NCI-H82 (cell line): ENCODE data around the gene MROH2A.
"Not testable (repeated sequence)": the region's sequence is repeated elsewhere in the genome, so short reads cannot be mapped to it uniquely, and the experiment has no call there.

ENCODE experiments used
- DNase-seq: peaks from one replicate; lab custom pipeline; 2025; lab: John Stamatoyannopoulos, UW

The MROH2A gene

GRCh38 chr2:233778030-233778429 is at the start of gene MROH2A:
Gene MROH2A, plus strand, starts transcription at chr2:233778330. Its CDS starts 1,029 bp downstream, at chr2:233779359.
- no peak for DNase-seq

- no peak for DNase-seq
Measured at GRCh38 chr2:233728723-233729301, 49.3 kb upstream of the MROH2A start, which contains the start of gene UGT1A3. Gene UGT1A3, plus strand, starts transcription at chr2:233729042. Its CDS starts 85 bp downstream, at chr2:233729127.

DNA sequence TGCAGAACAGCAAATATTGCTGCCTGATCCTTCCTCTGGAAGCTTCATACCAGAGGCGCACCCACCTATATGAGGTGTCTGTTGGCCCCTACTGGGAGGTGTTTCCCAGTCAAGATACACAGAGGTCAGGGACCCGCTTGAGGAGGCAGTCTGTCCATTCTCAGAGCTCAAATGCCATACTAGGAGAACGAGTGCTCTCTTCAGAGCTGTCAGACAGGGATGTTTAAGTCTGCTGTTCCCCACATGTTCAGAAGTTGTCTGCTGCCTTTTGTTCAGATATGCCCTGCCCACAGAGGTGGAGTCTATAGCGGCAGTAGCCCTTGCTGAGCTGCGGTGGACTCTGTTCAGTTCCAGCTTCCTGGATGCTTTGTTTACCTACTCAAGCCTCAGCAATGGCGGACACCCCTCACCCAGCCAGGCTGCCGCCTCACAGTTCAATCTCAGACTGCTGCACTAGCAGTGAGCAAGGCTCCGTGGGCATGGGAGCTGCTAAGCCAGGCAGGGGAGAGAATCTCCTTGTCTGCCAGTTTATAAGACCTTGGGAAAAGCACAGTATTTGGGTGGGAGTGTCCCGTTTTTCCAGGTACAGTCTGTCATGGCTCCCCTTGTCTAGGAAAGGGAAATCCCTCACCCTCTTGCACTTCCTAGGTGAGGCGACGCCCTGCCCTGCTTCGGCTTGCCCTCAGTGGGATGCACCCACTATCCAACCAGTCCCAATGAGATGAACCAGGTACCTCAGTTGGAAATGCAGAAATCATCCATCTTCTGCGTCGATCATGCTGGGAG is 41.1 kb upstream of the MROH2A start:
- not testable (repeated sequence) for DNase-seq

GRCh38 chr2:233740870-233741269 is 37.3 kb upstream of the MROH2A start:
- no peak for DNase-seq

DNA sequence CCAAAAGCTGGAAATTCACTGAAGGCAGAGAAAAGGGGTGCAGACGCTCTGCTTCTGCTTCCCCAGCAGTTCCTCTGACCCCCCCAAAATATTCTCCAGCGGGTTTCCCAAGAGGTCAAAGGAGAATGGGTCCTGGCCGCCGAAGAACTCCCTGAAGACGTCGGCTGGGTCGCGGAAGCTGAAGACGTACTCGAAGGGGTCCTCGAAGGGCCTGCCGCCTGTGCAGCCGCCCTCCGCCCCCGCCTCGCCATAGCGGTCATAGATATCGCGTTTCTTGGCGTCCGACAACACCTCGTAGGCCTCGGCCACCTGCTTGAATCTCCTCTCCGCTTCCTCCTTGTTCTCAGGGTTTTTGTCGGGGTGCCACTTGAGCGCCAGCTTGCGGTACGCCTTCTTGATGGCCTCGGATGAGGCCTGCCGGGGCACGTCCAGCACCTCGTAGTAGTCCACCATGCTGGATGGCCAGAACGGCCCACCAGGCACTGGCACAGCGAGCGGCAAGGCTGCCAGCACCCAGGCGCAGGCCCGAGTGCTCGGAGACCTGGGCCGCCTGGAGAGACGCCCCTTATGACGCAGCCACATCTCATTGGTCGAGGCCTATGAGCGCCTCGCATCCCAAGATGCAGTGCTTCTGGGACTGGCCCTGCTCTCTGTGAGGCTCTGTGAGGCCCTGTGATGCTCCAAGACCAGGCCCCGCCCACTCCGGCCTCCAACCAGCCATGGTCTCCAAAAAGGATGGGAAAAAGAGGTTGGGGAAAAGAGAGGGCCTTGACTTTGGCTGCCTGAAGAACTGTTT is 34.5 kb upstream of the MROH2A start:
- DNase-seq: no peak

DNA sequence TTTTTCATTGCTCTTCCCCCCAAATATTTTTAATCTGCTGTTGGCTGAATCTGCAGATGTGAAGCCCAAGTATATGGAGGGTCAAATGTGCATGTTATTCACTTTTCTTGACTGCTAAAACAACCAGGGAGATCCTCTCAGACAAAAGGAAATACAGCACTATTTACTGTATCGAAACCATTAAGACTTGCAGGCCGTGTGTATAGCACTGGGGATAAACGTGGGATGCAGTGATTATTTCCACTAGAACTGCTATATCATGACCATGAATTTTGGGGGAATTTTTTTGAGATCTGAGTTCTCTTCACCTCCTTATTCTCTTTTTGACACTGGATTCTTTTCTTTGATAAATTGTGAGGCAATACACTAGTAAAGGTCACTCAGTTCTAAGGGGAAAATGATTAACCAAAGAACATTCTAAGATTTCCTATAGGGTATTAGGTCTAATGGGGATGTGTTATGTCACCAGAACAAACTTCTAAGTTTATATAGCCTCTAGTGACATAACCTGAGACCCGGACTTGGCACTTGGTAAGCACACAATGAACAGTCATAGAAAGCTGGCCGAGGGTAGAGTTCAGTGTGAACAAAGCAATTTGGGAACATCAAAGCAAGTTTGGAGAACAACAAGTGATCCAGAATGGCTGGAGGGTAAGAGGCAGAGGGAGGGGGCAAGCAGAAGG is 32.9 kb upstream of the MROH2A start:
- no peak for DNase-seq

GRCh38 chr2:233745838-233746237 is 32.3 kb upstream of the MROH2A start:
- DNase-seq: not testable (repeated sequence)

GRCh38 chr2:233746475-233747282 is 31.5 kb upstream of the MROH2A start:
- no peak for DNase-seq

DNA sequence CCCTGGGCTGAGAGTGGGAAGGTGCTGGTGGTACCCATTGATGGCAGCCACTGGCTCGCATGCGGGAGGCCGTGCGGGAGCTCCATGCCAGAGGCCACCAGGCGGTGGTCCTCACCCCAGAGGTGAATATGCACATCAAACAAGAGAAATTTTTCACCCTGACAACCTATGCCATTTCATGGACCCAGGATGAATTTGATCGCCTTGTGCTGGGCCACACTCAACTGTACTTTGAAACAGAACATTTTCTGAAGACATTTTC is 30.9 kb upstream of the MROH2A start:
- DNase-seq: no peak

DNA sequence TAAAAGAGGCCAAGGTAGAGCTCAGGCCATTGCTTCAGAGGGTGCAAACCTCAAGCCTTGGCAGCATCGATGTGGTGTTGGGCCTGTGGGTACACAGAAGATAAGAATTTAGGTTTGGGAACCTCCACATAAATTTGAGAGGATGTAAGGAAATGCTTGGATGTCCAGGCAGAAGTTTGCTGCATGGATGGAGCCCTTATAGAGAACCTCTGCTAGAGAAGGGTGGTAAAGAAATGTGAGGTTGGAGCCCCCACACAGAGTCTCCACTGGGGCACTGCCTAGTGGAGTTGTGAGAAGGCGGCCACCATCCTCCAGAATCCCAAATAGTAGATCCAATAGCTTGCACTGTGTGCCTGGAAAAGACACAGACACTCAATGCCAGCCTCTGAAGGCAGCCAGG is 27.4 kb upstream of the MROH2A start:
- peak; percentile 12 for DNase-seq

GRCh38 chr2:233751212-233752009 is 26.7 kb upstream of the MROH2A start:
- DNase-seq: not testable (repeated sequence)

DNA sequence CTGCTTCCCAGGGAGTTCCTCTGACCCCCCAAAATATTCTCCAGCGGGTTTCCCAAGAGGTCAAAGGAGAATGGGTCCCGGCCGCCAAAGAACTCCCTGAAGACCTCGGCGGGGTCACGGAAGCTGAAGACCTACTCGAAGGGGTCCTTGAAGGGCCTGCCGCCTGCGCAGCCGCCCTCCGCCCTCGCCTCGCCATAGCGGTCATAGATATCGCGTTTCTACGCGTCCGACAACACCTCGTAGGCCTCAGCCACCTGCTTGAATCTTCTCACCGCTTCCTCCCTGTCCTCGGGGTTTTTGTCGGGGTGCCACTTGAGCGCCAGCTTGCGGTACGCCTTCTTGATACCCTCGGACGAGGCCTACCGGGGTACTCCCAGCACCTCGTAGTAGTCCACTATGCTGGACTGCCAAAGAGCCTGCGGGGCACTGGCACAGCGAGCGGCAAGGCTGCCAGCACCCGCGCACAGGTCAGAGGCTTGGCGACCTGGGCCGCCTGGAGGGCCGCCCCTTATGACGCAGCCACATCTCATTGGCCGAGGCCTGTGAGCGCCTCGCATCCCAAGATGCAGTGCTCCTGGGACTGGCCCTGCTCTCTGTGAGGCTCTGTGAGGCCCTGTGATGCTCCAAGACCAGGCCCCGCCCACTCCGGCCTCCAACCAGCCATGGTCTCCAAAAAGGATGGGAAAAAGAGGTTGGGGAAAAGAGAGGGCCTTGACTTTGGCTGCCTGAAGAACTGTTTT is 23.1 kb upstream of the MROH2A start:
- DNase-seq: no peak

GRCh38 chr2:233756429-233757081 is 21.6 kb upstream of the MROH2A start:
- DNase-seq: no peak

DNA sequence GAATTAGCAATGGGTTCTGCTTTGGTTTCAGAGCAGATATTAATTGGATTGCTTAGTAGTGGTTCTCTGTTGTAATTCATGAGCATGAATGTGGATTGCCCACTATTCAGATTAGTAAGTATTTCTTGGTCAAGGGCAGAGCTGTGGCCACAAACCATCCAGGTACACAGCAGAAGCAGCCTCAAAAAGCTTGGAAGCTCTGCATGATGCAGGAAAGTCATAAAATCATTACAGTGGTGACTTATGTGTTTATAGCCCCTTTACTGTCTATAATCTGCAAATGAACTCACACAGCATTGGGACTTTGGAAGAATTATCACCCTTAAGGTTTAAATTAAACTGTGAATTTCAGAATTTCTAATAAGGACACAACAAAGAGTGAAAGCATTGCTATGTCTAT is 20.0 kb upstream of the MROH2A start:
- DNase-seq: no peak

DNA sequence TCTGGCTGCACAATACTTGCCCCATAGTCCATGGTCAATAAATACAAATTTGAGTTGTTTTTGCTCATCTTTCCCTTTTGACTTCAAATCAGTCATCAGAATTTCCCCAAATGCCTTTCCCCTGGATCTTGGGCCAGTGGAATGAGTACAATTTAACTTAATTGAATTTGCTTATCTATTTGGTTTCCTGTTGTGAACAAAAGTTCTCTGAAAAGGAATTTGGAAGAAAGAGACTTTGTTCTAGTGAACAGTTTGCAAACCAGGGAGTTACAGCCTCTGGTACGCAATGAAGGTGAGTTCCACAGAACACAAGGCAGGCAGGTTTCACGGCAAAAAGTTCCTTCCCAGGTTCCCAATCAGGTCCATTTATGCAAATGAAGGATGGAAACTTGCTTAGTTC is 19.3 kb upstream of the MROH2A start:
- DNase-seq: no peak

- DNase-seq: no peak
Measured at GRCh38 chr2:233760043-233760442, 18.1 kb upstream of the MROH2A start, which contains the start of gene UGT1A1. Gene UGT1A1, plus strand, starts transcription at chr2:233760270. Its CDS starts 18 bp downstream, at chr2:233760288.

GRCh38 chr2:233761040-233761769 is 16.9 kb upstream of the MROH2A start:
- DNase-seq: no peak

DNA sequence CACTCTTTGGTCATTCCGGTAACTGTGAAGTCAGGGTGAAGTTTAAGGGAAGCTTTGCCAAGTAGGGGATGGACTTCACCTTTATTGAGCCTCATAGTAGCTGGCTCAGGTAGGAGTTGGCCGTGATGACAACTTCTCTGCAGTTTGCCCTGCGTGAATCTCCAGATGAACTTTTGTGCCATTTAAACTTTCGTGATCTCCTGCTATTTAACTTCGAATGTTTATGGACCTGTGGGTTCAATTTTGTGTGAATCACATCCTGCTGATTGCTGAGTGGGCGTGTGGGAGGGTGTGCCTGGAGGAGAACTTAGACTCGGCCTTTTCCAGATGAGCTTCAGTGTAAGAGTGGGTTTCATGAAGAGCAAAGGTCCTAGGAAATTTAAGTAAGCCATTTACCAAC is 13.9 kb upstream of the MROH2A start:
- DNase-seq: no peak

DNA sequence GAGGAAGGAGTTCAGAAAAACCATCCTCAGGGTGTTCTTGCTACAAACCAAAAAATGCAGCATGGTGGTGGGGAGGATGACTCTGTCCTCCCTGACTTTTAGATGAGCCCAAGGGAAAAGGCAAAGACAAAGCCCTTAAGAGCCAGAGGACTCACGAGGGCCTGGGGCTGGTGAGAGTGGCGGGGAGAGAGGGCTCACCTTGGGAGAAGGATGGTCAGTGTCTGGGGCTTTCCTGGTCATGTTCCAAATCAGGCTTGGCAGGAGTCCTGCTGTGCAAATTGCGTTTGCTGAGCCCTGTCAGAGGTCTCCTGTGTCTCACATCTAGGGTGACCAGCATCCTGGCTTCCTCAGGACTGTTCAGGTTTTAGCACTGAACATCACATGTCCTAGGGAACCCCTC is 13.4 kb upstream of the MROH2A start:
- DNase-seq: no peak
